ENCODE measurements around the gene TAF4B.

The TAF4B gene

GRCh38 chr18:26210147-26210546, 16.1 kb upstream of the TAF4B start:
- TF ChIP-seq CTCF (conservative IDR thresholded peaks at IDR 0.05; ENCODE audit: control insufficient read depth, insufficient read depth, low read depth, low read length) = no peak
- no peak overlapping the region for H3K4me3 ChIP-seq (ENCODE audit: control insufficient read depth, low read depth, low read length)

GRCh38 chr18:26215247-26215970, 10.8 kb upstream of the TAF4B start:
- DNase-seq (ENCODE audit: low read depth) = no peak
- no peak overlapping the region for H3K4me3 ChIP-seq (ENCODE audit: control insufficient read depth, low read depth, low read length)
- TF ChIP-seq CTCF (conservative IDR thresholded peaks at IDR 0.05; ENCODE audit: control insufficient read depth, insufficient read depth, low read depth, low read length) = no peak

More at GRCh38 chr18:26210147-26210546, 16.1 kb upstream of the TAF4B start:
- DNase-seq (ENCODE audit: low read depth) = no peak

GRCh38 chr18:26225022-26225693, 1.1 kb upstream of the TAF4B start:
- TF ChIP-seq CTCF (conservative IDR thresholded peaks at IDR 0.05; ENCODE audit: control insufficient read depth, insufficient read depth, low read depth, low read length) = no peak
- DNase-seq (ENCODE audit: low read depth) = no peak
- no peak overlapping the region for H3K4me3 ChIP-seq (ENCODE audit: control insufficient read depth, low read depth, low read length)

- peak overlapping the region; percentile 56 for H3K4me3 ChIP-seq (ENCODE audit: control insufficient read depth, low read depth, low read length)
- no peak for DNase-seq (ENCODE audit: low read depth)
- TF ChIP-seq CTCF (conservative IDR thresholded peaks at IDR 0.05; ENCODE audit: control insufficient read depth, insufficient read depth, low read depth, low read length) = no peak
Observed at GRCh38 chr18:26225915-26226228, 373 bp upstream of the TAF4B start.

- H3K4me3 ChIP-seq (ENCODE audit: control insufficient read depth, low read depth, low read length) = peak overlapping the region; percentile 75
- peak; percentile 15 for DNase-seq (ENCODE audit: low read depth)
- TF ChIP-seq CTCF (conservative IDR thresholded peaks at IDR 0.05; ENCODE audit: control insufficient read depth, insufficient read depth, low read depth, low read length) = no peak
Observed at GRCh38 chr18:26227051-26227670, 916 bp downstream of the TAF4B start.

- no peak for TF ChIP-seq CTCF (conservative IDR thresholded peaks at IDR 0.05; ENCODE audit: control insufficient read depth, insufficient read depth, low read depth, low read length)
- DNase-seq (ENCODE audit: low read depth) = no peak
Observed at GRCh38 chr18:26228562-26229260, 2.5 kb downstream of the TAF4B start.

More at GRCh38 chr18:26228562-26229260, 2.5 kb downstream of the TAF4B start:
- no peak overlapping the region for H3K4me3 ChIP-seq (ENCODE audit: control insufficient read depth, low read depth, low read length)

Data from fibroblast of mammary gland (primary cell).